NCI-H2107 treated with DMSO at 0.1 percent for 48 hours (cell line): Measurements from ENCODE around the gene RNASEH2B.
A peak's percentile ranks its signal among the peaks of the same experiment; 100 is the strongest.

ENCODE experiments used
- DNase-seq: peaks from one replicate; lab custom pipeline; 2025; ENCODE audit not compliant: unreplicated experiment; lab: John Stamatoyannopoulos, UW

RNASEH2B gene

GRCh38 chr13:50909605-50910484 lies at the start of gene RNASEH2B:
Gene RNASEH2B, plus strand, starts transcription at chr13:50909791. Its CDS starts 286 bp downstream, at chr13:50910077.
- DNase-seq = peak; percentile 41

- no peak for DNase-seq
Measured at GRCh38 chr13:50864492-50864891, 45.1 kb upstream of the RNASEH2B start.

GRCh38 chr13:50866817-50867636 lies 42.6 kb upstream of the RNASEH2B start:
- DNase-seq = no peak

GRCh38 chr13:50867637-50867945 lies 42.0 kb upstream of the RNASEH2B start:
- DNase-seq = no peak

GRCh38 chr13:50871405-50871804 lies 38.2 kb upstream of the RNASEH2B start:
- no peak for DNase-seq

- no peak for DNase-seq
Measured at GRCh38 chr13:50873467-50873866, 36.1 kb upstream of the RNASEH2B start.

DNA sequence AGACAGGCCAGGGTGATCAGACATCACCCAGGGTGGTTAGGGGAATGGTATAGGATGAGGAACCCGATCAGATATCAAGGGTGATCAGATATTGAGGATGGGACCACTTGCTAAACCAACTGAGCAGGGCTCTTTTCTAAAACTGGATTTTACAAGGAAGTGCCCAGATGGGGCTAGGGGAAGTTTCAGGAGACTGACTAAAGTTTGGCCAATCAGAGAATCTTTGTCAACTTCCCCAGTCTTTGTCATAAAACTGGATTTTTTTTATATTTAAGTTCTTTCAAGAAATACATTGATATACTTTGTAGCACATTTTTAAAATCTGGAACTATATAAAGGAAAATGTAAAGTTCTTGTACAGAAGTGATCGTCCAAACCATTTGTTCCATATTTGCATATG lies 35.6 kb upstream of the RNASEH2B start:
- DNase-seq = no peak

DNA sequence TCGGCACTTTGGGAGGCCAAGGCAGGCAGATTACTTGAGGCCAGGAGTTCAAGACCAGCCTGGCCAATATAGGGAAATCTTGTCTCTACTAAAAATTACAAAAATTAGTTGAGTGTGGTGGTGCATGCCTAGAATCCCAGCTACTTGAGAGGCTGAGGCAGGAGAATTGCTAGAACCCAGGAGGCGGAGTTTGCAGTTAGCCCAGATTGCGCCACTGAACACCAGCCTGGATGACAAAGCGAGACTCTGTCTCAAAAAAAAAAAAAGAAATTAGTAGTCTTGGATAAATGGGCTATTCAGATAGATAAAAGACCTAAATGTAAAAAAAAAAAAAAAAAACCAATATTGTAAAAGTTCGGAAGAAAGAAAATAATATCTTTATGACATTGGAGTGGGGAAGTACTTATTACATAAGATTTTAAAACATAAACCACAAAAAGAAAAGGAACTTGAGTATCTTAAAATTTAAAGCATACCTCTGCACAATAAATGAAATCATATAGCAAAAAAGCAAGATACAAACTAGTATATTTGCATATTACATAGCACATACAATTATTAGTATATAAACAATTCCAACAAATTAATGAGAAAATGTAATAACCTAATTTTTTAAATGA lies 26.7 kb upstream of the RNASEH2B start:
- no peak for DNase-seq

GRCh38 chr13:50883728-50884127 lies 25.9 kb upstream of the RNASEH2B start:
- DNase-seq = no peak

- DNase-seq = no peak
Measured at GRCh38 chr13:50884265-50884664, 25.3 kb upstream of the RNASEH2B start.

DNA sequence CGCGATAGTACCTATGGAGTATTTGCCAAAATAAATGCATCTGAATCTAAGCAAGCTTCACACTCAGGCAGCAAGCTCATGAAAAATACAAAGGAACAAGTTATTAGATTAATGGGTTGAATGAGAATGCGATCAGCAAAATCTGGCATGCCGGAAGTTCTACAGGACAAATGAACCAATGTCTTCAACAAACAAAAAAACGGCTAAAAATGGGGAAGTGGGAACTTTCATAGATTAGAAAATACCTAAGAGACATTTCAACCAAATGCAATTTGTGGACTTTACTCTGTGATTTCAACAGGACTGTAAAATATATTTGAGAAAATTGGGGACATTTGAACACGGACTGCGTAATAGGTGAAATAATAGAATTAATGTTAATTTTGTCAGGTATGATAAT lies 22.4 kb upstream of the RNASEH2B start:
- no peak for DNase-seq

DNA sequence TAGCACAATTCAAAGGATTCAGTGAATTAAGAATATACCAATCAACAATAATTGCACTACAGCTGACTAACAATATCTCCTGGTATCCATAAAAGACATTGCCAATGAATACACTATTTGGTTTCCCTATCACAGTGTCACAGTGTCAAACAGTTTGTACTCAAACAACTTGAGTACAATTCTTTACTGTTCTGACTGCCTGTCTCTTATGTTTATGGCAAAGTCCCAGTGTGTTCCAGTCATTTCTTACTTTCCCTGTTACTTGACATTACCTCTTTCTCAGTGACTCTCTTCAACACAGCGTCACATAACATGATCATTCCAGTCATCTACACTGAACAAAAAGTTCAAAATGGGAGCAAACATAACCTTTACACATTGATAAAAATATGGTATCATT lies 21.2 kb upstream of the RNASEH2B start:
- no peak for DNase-seq

DNA sequence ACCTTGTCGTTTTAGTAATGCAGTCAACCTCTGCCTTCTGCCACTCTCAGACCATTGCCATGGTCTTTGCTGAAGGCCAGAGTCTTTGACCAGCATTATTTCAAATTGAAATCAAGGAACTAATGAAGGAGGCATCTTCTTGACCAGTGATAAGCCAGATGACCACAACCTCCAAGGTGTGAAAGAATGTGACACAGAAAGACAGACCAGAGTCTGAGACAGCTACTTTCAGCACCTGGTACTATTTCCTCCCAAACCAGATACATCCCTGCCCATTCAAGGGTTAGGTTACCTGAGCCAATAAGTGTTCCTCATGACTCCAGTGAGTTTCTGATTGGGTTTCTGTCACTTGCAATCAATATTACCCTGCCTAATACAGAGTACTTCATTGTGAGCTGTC lies 20.3 kb upstream of the RNASEH2B start:
- DNase-seq = no peak

DNA sequence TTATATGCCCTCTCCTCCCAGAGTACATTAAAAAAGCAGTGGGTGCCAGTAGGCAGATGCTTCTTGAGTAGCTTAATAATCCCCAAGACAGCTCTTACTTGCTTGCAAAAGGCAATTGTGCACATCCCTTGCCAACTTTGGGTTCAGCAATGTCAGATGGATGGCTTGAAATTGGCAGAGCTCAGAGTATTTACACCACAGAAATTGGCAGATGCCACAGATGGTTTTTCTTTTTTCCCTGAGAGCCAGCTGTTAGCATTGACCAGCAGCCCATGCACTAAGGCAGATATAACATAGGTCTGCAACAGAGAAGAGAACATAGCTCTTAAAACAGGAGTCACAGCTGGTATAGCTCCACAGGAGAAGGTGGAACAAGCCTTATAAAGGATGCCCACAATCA lies 18.4 kb upstream of the RNASEH2B start:
- DNase-seq = no peak

DNA sequence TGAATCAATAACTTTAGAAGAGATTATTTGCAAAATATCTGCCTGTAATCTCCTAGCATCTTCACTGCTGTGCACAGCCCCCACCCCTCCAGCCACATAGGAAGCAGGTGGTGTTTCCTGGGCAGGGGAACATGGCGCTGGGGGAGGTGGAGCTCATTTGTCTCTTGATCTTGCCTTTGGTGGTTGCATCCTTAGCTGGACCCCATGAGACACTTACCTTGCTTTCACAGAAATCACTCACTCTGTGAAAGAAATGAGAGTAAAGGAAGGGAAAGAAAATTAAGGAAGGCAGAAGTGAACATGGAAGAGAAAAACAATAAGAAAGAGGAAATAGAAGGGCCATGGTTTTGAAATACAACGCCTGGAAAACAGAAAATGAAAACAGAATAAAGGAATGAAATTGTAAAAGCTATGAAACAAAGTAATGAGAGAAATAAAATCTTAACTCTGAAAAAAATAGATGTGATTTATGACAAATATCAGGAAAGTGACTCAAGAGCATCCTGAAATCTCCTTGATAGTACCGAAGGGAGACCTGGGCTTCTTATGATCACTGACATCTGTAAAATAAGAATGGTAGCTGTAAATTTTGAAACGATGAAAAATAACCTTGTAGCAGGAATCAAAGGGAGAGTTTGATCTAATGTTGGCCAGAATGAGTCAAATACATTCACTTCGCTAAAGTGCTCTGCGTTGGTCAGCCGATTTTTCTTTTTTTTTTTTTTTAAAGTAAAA lies 17.2 kb upstream of the RNASEH2B start:
- DNase-seq = no peak

- DNase-seq = peak; percentile 44
Measured at GRCh38 chr13:50893211-50893852, 16.3 kb upstream of the RNASEH2B start.

DNA sequence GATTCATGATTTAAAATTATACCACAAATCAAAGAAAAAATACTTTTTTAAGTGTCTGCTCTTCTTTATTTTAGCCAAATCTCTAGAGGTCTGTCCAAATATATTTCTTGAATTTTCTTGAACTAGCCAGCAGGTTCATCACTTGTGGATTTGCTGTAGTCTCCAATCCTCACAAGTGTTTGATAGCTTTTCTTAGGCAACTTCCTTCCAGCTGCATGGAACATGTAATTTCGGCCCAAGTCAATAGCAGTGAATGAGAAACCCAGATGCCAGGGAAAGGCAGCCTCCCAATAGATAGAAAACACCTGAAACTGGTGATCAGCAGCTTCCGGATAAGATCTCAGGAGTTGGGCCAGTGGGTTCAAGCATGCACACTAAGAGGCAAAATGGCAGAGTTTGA lies 15.6 kb upstream of the RNASEH2B start:
- no peak for DNase-seq

DNA sequence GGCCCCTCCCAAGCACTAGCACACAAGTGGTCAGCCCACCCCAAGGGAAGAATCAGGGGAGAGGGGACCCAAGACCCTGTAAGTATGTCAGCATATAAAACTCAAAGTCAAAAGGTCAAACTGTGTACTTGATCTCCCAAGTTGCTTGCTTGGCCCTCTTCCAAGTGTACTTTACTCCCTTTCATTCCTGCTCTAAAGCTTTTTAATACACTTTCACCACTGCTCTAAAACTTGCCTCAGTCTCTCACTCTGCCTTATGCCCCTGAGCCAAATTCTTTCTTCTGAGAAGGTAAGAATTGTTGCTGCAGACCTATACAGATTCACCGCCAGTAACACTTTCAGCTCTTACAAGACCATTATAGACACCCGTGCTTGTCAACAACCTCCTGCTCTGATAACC lies 15.1 kb upstream of the RNASEH2B start:
- DNase-seq = no peak

- DNase-seq = no peak
Measured at GRCh38 chr13:50898338-50898737, 11.3 kb upstream of the RNASEH2B start.

DNA sequence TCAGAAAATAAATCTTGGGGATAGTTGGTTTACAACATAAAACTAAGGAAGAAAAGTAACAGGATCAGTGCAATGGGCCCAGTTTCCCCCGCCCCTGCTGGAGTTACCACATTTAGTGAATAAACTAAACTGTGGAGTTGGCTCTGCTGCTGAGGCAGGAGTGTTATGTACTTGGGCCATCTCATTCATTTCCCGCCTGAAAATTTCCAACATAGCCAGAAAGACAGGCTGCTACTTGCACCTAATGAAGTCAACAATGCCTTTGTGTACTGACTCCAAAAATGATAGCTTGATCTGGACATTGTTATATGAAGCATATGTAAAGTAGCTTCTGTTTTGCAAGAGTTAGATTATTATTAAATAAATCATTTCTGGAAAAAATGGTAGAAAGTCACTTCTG lies 7.9 kb upstream of the RNASEH2B start:
- DNase-seq = no peak

- no peak for DNase-seq
Measured at GRCh38 chr13:50905256-50905655, 4.3 kb upstream of the RNASEH2B start.
